GM19397 (cell line): ENCODE data around the gene FHDC1.

Experiments
- ATAC-seq: cut with Tn5 transposase; IDR thresholded peaks from one replicate; pipeline ENCODE4 v1.9.1; 2021; ENCODE audit warnings: mild to moderate bottlenecking, moderate library complexity; ENCODE audit not compliant: unreplicated experiment

The FHDC1 gene

GRCh38 chr4:152956650-152957436 lies 20.7 kb downstream of the FHDC1 start:
- ATAC-seq = no peak

- ATAC-seq = no peak
These were observed 21.5 kb downstream of the FHDC1 start for GRCh38 chr4:152957437-152958171.

- ATAC-seq = no peak
These were observed 23.0 kb downstream of the FHDC1 start for GRCh38 chr4:152959080-152959479.

- no peak for ATAC-seq
These were observed 24.0 kb downstream of the FHDC1 start for GRCh38 chr4:152960082-152960481.

- no peak for ATAC-seq
These were observed 25.1 kb downstream of the FHDC1 start for GRCh38 chr4:152961014-152961772.

GRCh38 chr4:152961773-152962115 lies 25.6 kb downstream of the FHDC1 start:
- no peak for ATAC-seq

- no peak for ATAC-seq
These were observed 26.0 kb downstream of the FHDC1 start for GRCh38 chr4:152962150-152962549.

- no peak for ATAC-seq
These were observed 28.2 kb downstream of the FHDC1 start for GRCh38 chr4:152964335-152964734.

GRCh38 chr4:152965611-152966010 lies 29.5 kb downstream of the FHDC1 start:
- peak; percentile 94 for ATAC-seq

- ATAC-seq = no peak
These were observed 31.8 kb downstream of the FHDC1 start for GRCh38 chr4:152967907-152968306.

- ATAC-seq = no peak
These were observed 32.8 kb downstream of the FHDC1 start for GRCh38 chr4:152968806-152969394.

- ATAC-seq = no peak
These were observed 34.1 kb downstream of the FHDC1 start for GRCh38 chr4:152970102-152970820.

- ATAC-seq = no peak
These were observed 34.9 kb downstream of the FHDC1 start for GRCh38 chr4:152971053-152971452.

- ATAC-seq = no peak
These were observed 36.9 kb downstream of the FHDC1 start for GRCh38 chr4:152972821-152973628.

- ATAC-seq = no peak
These were observed 37.7 kb downstream of the FHDC1 start for GRCh38 chr4:152973629-152974467.

GRCh38 chr4:152974468-152975379 lies 38.6 kb downstream of the FHDC1 start:
- ATAC-seq = no peak

- no peak for ATAC-seq
These were observed 39.5 kb downstream of the FHDC1 start for GRCh38 chr4:152975380-152976211.
